ENCODE results near the gene SELENBP1. TPM values are rescaled to one million over a fixed set of nuclear protein-coding genes. Genes with fewer than 3 reads are reported as not detected.
"Not testable (repeated sequence)": the region's sequence is repeated elsewhere in the genome, so short reads cannot be mapped to it uniquely, and the experiment has no call there.

SELENBP1 gene
- polyA plus RNA-seq, 1 of the 3 experiments (the other 2 are of a cell fraction): 0.16 TPM

DNA sequence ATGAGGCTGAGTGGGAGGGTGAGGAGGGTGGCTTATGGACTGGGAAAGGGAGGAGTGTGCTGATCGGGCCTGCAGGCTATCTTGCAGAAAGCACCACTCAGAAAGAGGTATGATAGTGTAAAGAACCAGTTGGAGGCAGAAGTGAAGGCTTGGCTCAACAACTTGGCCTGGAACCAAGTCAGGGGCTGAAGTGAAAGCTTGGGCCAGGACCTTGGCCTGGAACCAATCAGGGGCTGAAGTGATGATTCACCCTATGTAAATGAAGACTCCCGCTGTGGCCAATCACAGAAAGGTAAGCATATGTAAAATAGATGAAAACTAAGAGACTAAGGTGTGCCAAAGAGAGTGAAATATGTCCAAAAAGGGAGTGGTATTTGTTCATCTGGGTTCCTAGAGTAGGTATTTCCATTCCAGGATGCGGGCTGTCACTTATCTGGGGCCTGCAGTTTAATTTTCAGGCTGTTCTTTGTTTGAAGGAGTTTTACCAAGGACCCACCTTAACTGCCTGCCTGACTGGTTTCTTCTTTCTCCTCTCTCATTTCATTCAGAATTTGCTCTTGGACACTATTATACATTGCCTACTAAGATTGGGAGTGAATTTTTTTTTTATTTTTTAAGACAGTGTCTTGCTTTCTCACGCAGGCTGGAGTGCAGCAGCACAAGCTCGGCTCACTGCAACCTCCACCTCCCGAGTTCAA, 20.3 kb downstream of the SELENBP1 start:
- H3F3A ChIP-seq (replicated peaks; ENCODE audit: insufficient read depth): no peaks in the 10 kb centered on the region
- CTCF ChIA-PET: interaction anchor here (0.8 to 6.0 kb wide), 2 partner anchors 9 to 12 kb away, joined by 3 to 34 read pairs; no protein-coding TSS in a partner anchor
- no peaks in the 10 kb centered on the region for H3K9me3 ChIP-seq
- no peak overlapping the region for H3K4me3 ChIP-seq (ENCODE audit: low read depth in 2 of 2, low read length in 1 of 2)
- WGBS (ENCODE audit: low lambda C conversion rate): 75% methylated on average over 6 of the region's 6 CpGs
- H2AFZ ChIP-seq (ENCODE audit: low read depth): no peak overlapping the region
- no peak for DNase-seq
- H3K27me3 ChIP-seq (ENCODE audit: insufficient read depth): no peaks in the 10 kb centered on the region; the same call in 1 of the 2 replicates
- no peaks in the 10 kb centered on the region for H4K20me1 ChIP-seq (ENCODE audit: insufficient read depth)
- no peak overlapping the region for H3K4me2 ChIP-seq
- H3K9me2 ChIP-seq: no peaks in the 10 kb centered on the region
- H3K4me1 ChIP-seq (ENCODE audit: control insufficient read depth in 1 of 2, insufficient read depth in 2 of 2, low read depth in 1 of 2, low read length in 1 of 2): peaks cover 0 to 4% of the 10 kb centered on the region in 2 experiments; a peak in 1 of 4 replicates
- no peaks in the 10 kb centered on the region for H3K36me3 ChIP-seq (replicated peaks in 1 of 2; ENCODE audit: control insufficient read depth in 1 of 2, insufficient read depth in 2 of 2, low read length in 1 of 2)
- H3K27ac ChIP-seq (ENCODE audit: low read depth in 2 of 2, low read length in 1 of 2): no peak overlapping the region
- TF ChIP-seq JUND (IDR thresholded peaks at IDR 0.05) (no peak), TEAD4 (IDR thresholded peaks at IDR 0.05; ENCODE audit: borderline replicate concordance, insufficient read depth) (no peak), RXRA (IDR thresholded peaks at IDR 0.05; ENCODE audit: borderline replicate concordance, low read depth) (no peak), PBX3 (IDR thresholded peaks at IDR 0.05) (no peak), NFIC (IDR thresholded peaks at IDR 0.05; ENCODE audit: borderline replicate concordance) (no peak), CTCF (IDR thresholded peaks at IDR 0.05) (no peak), TAF1 (IDR thresholded peaks at IDR 0.05; ENCODE audit: borderline replicate concordance, low read depth, low read length) (no peak), RAD21 (IDR thresholded peaks at IDR 0.05; ENCODE audit: low read length) (no peak), GABPA (IDR thresholded peaks at IDR 0.05; ENCODE audit: low read depth) (no peak), YY1 (IDR thresholded peaks at IDR 0.05; ENCODE audit: low read depth) (no peak), NRF1 (IDR thresholded peaks at IDR 0.05; ENCODE audit: low read depth, low read length) (no peak), SIN3A (IDR thresholded peaks at IDR 0.05; ENCODE audit: borderline replicate concordance, low read depth, low read length) (no peak), FOXJ3 (CRISPR knock-in tag; IDR thresholded peaks at IDR 0.05) (no peak), RFX5 (IDR thresholded peaks at IDR 0.05; ENCODE audit: low read length) (no peak)
- TF ChIP-seq, protein P1, sequence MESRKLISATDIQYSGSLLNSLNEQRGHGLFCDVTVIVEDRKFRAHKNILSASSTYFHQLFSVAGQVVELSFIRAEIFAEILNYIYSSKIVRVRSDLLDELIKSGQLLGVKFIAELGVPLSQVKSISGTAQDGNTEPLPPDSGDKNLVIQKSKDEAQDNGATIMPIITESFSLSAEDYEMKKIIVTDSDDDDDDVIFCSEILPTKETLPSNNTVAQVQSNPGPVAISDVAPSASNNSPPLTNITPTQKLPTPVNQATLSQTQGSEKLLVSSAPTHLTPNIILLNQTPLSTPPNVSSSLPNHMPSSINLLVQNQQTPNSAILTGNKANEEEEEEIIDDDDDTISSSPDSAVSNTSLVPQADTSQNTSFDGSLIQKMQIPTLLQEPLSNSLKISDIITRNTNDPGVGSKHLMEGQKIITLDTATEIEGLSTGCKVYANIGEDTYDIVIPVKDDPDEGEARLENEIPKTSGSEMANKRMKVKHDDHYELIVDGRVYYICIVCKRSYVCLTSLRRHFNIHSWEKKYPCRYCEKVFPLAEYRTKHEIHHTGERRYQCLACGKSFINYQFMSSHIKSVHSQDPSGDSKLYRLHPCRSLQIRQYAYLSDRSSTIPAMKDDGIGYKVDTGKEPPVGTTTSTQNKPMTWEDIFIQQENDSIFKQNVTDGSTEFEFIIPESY (IDR thresholded peaks at IDR 0.05; ENCODE audit: borderline replicate concordance, low read depth): no peak
- TF ChIP-seq, protein P2, sequence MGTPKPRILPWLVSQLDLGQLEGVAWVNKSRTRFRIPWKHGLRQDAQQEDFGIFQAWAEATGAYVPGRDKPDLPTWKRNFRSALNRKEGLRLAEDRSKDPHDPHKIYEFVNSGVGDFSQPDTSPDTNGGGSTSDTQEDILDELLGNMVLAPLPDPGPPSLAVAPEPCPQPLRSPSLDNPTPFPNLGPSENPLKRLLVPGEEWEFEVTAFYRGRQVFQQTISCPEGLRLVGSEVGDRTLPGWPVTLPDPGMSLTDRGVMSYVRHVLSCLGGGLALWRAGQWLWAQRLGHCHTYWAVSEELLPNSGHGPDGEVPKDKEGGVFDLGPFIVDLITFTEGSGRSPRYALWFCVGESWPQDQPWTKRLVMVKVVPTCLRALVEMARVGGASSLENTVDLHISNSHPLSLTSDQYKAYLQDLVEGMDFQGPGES (IDR thresholded peaks at IDR 0.05; ENCODE audit: low read depth, low read length): no peak
- POLR2A ChIA-PET: no interaction called here
- no peaks in the 10 kb centered on the region for H3K79me2 ChIP-seq (ENCODE audit: insufficient read depth)
- H3K9ac ChIP-seq: no peak overlapping the region

- WGBS (ENCODE audit: low lambda C conversion rate): 72% methylated on average over 9 of the region's 9 CpGs
- CTCF ChIA-PET: interaction anchor here (1.6 to 6.0 kb wide), 2 partner anchors 10 to 18 kb away, joined by 4 to 34 read pairs; no protein-coding TSS in a partner anchor
These were observed 22.2 kb downstream of the SELENBP1 start for GRCh38 chr1:151350323-151350722.

More at GRCh38 chr1:151350323-151350722, 22.2 kb downstream of the SELENBP1 start:
- not testable (repeated sequence) for H3K9ac ChIP-seq; H3K4me3 ChIP-seq (ENCODE audit: low read depth in 2 of 2, low read length in 1 of 2); H3K9me2 ChIP-seq; H3K4me2 ChIP-seq; H4K20me1 ChIP-seq (ENCODE audit: insufficient read depth); DNase-seq; H3K9me3 ChIP-seq; H3K79me2 ChIP-seq (ENCODE audit: insufficient read depth); H2AFZ ChIP-seq (ENCODE audit: low read depth); H3K36me3 ChIP-seq (replicated peaks in 1 of 2; ENCODE audit: control insufficient read depth in 1 of 2, insufficient read depth in 2 of 2, low read length in 1 of 2); H3F3A ChIP-seq (replicated peaks; ENCODE audit: insufficient read depth); H3K27ac ChIP-seq (ENCODE audit: low read depth in 2 of 2, low read length in 1 of 2); H3K27me3 ChIP-seq (ENCODE audit: insufficient read depth)
- H3K4me1 ChIP-seq (ENCODE audit: control insufficient read depth in 1 of 2, insufficient read depth in 2 of 2, low read depth in 1 of 2, low read length in 1 of 2): peaks cover 8 to 13% of the 10 kb centered on the region in 2 experiments; a peak in 2 of 4 replicates
- POLR2A ChIA-PET: interaction anchor here (0.6 kb wide), 1 partner anchor 69 kb away, joined by 3 read pairs; no protein-coding TSS in a partner anchor
